Trophoblast cell (in vitro differentiated cells and primary cell): ENCODE results near the gene CDK3.

ENCODE experiments used
- DNase-seq, 2 donors: peaks; one replicate each; pipeline ENCODE4 v3.0.0-alpha.2; 2016
- H2AFZ ChIP-seq: 2 replicates; pipeline ENCODE4 v1.6.1; 2013; ENCODE audit warnings: low read length, moderate library complexity, mild to moderate bottlenecking; ENCODE audit not compliant: insufficient read depth, poor library complexity
- H2AK5ac ChIP-seq: 2 replicates; pipeline ENCODE4 v1.6.1; 2013; ENCODE audit warnings: mild to moderate bottlenecking, low read length
- H2BK120ac ChIP-seq: 2 replicates; pipeline ENCODE4 v1.6.1; 2013; ENCODE audit warnings: low read length, mild to moderate bottlenecking, moderate library complexity; ENCODE audit not compliant: insufficient read depth, poor library complexity
- H2BK12ac ChIP-seq: 2 replicates; pipeline ENCODE4 v1.6.1; 2013; ENCODE audit warnings: mild to moderate bottlenecking, low read length, moderate library complexity
- H2BK5ac ChIP-seq: 2 replicates; pipeline ENCODE4 v1.6.1; 2013; ENCODE audit warnings: low read length, low read depth, moderate library complexity, mild to moderate bottlenecking; ENCODE audit not compliant: poor library complexity
- H3K14ac ChIP-seq: 2 replicates; pipeline ENCODE4 v1.6.1; 2013; ENCODE audit warnings: mild to moderate bottlenecking, low read length
- H3K18ac ChIP-seq: 2 replicates; pipeline ENCODE4 v1.6.1; 2013; ENCODE audit warnings: mild to moderate bottlenecking, low read length
- H3K23ac ChIP-seq: 2 replicates; pipeline ENCODE4 v1.6.1; 2013; ENCODE audit warnings: low read length
- H3K27ac ChIP-seq: 2 replicates; pipeline ENCODE4 v1.5.1; 2013; ENCODE audit warnings: low read depth, mild to moderate bottlenecking, inconsistent platforms, low read length, moderate library complexity
- H3K27me3 ChIP-seq: 2 replicates; pipeline ENCODE4 v1.6.1; 2013; ENCODE audit warnings: inconsistent platforms, mild to moderate bottlenecking, low read length, moderate library complexity; ENCODE audit not compliant: insufficient read depth
- H3K36me3 ChIP-seq, 2 experiments: 1 replicate in 1 of 2; 2 replicates in 1 of 2; pipeline ENCODE4 v1.6.1; 2013; ENCODE audit warnings: low read length in 2 of 2, mild to moderate bottlenecking in 2 of 2, moderate library complexity in 1 of 2; ENCODE audit not compliant: insufficient read depth in 2 of 2, control insufficient read depth in 1 of 2
- H3K4ac ChIP-seq: 2 replicates; pipeline ENCODE4 v1.6.1; 2013; ENCODE audit warnings: low read depth, mild to moderate bottlenecking, low read length, moderate library complexity
- H3K4me1 ChIP-seq, 2 experiments: 1 replicate in 1 of 2; 2 replicates in 1 of 2; pipeline ENCODE4 v1.6.1; 2013; ENCODE audit warnings: low read length in 2 of 2, mild to moderate bottlenecking in 2 of 2, moderate library complexity in 1 of 2; ENCODE audit not compliant: insufficient read depth in 2 of 2, control insufficient read depth in 1 of 2
- H3K4me2 ChIP-seq: 2 replicates; pipeline ENCODE4 v1.6.1; 2013; ENCODE audit warnings: inconsistent platforms, mild to moderate bottlenecking, low read length, moderate library complexity
- H3K4me3 ChIP-seq: 2 replicates; pipeline ENCODE4 v1.5.1; 2013; ENCODE audit warnings: mild to moderate bottlenecking, low read depth, low read length, inconsistent platforms
- H3K79me1 ChIP-seq: one replicate; pipeline ENCODE4 v1.6.1; 2013; ENCODE audit warnings: low read length
- H3K79me2 ChIP-seq: 2 replicates; pipeline ENCODE4 v1.6.1; 2013; ENCODE audit warnings: low read length, mild to moderate bottlenecking; ENCODE audit not compliant: control insufficient read depth, insufficient read depth, poor library complexity
- H3K9ac ChIP-seq: 2 replicates; pipeline ENCODE4 v1.6.1; 2013; ENCODE audit warnings: mild to moderate bottlenecking, low read length
- H3K9me3 ChIP-seq: 2 replicates; pipeline ENCODE4 v1.6.1; 2013; ENCODE audit warnings: low read depth, mild to moderate bottlenecking, control low read depth, inconsistent platforms, low read length; ENCODE audit not compliant: insufficient read depth
- H4K12ac ChIP-seq: 2 replicates; pipeline ENCODE4 v1.6.1; 2013; ENCODE audit warnings: low read depth, mild to moderate bottlenecking, low read length, moderate library complexity
- H4K8ac ChIP-seq: 2 replicates; pipeline ENCODE4 v1.6.1; 2013; ENCODE audit warnings: low read depth, mild to moderate bottlenecking, low read length, moderate library complexity
- H4K91ac ChIP-seq: one replicate; pipeline ENCODE4 v1.6.1; 2013; ENCODE audit warnings: low read depth, mild to moderate bottlenecking, low read length, moderate library complexity
- WGBS: extraction: QIAGEN DNeasy Blood & Tissue Kit; methylation state at CpG from one replicate; pipeline ENCODE4 v1.1.7; 2013; ENCODE audit warnings: missing lambda C conversion rate; ENCODE audit not compliant: insufficient read length, insufficient coverage; ENCODE audit errors: extremely low coverage; 5-methylcytosine and 5-hydroxymethylcytosine counted together

The CDK3 gene

DNA sequence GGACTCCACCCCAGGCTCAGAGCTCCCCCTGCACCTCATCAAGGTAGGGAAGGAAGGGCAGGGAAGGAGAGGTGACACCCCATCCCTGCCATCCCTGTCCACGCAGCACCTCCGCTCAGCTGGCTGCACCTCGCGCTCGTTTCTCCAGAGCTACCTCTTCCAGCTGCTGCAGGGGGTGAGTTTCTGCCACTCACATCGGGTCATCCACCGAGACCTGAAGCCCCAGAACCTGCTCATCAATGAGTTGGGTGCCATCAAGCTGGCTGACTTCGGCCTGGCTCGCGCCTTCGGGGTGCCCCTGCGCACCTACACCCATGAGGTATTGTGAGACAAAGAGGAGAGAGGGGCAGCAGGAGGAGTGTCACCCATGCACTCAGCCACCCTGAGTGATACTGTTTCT, 1.4 kb downstream of the CDK3 start:
- WGBS: no CpG with 5 or more reads among the region's 12 CpGs
- H3K9me3 ChIP-seq: peaks cover 10% of the 10 kb centered on the region

DNA sequence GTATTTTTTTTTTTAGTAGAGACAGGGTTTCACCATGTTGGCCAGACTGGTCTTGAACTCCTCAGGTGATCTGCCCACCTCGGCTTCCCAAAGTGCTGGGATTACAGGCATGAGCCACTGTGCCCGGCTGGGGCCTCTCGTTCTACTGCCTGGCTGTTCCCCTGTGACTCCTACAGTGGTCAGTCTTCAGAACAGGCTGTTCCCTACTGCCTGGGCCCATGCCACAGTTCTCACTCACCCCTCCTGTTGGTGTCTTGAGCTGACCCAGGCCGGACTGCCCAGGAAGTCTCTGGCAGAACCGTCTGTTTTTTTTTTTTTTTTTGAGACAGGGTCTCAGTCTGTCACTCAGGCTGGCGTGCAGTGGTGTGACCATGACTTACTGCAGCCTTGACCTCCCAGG, 3.3 kb downstream of the CDK3 start:
- H2BK5ac ChIP-seq: no peak overlapping the region
- peaks cover 6% of the 10 kb centered on the region in 2 experiments for H3K4me1 ChIP-seq
- H3K4me3 ChIP-seq: no peak overlapping the region
- no peak overlapping the region for H4K8ac ChIP-seq
- H3K27ac ChIP-seq: no peak overlapping the region
- no peak overlapping the region for H3K4me2 ChIP-seq
- H2AFZ ChIP-seq: no peak overlapping the region
- H3K27me3 ChIP-seq: no peaks in the 10 kb centered on the region
- no peak for DNase-seq
- H2BK12ac ChIP-seq: no peak overlapping the region
- no CpG with 5 or more reads among the region's 6 CpGs for WGBS
- H2BK120ac ChIP-seq: no peak overlapping the region
- H3K18ac ChIP-seq: no peak overlapping the region
- H3K36me3 ChIP-seq: peaks cover 15 to 30% of the 10 kb centered on the region in 2 experiments
- H3K79me1 ChIP-seq: peaks cover 1% of the 10 kb centered on the region
- peaks cover 10% of the 10 kb centered on the region for H3K9me3 ChIP-seq
- no peak overlapping the region for H2AK5ac ChIP-seq
- no peak overlapping the region for H3K4ac ChIP-seq
- no peak overlapping the region for H3K9ac ChIP-seq
- no peaks in the 10 kb centered on the region for H3K79me2 ChIP-seq
- no peak overlapping the region for H4K91ac ChIP-seq
- no peak overlapping the region for H3K23ac ChIP-seq
- H4K12ac ChIP-seq: no peak overlapping the region
- H3K14ac ChIP-seq: no peak overlapping the region

More for the DNA sequence above, 1.4 kb downstream of the CDK3 start:
- no peak overlapping the region for H2AK5ac ChIP-seq
- H3K23ac ChIP-seq: no peak overlapping the region
- H2BK120ac ChIP-seq: no peak overlapping the region
- H3K36me3 ChIP-seq: peaks cover 15 to 30% of the 10 kb centered on the region in 2 experiments
- no peak overlapping the region for H4K12ac ChIP-seq
- no peak overlapping the region for H3K4ac ChIP-seq
- H3K9ac ChIP-seq: no peak overlapping the region
- no peak overlapping the region for H3K4me2 ChIP-seq
- no peak overlapping the region for H4K8ac ChIP-seq
- H3K14ac ChIP-seq: no peak overlapping the region
- H3K4me1 ChIP-seq: peaks cover 13 to 16% of the 10 kb centered on the region in 2 experiments
- H3K27me3 ChIP-seq: no peaks in the 10 kb centered on the region
- peaks cover 8% of the 10 kb centered on the region for H3K79me1 ChIP-seq
- H3K79me2 ChIP-seq: no peaks in the 10 kb centered on the region
- DNase-seq: no peak
- H3K18ac ChIP-seq: no peak overlapping the region
- H4K91ac ChIP-seq: no peak overlapping the region
- H2BK12ac ChIP-seq: no peak overlapping the region
- H3K27ac ChIP-seq: no peak overlapping the region
- H2AFZ ChIP-seq: no peak overlapping the region
- H3K4me3 ChIP-seq: no peak overlapping the region
- no peak overlapping the region for H2BK5ac ChIP-seq

DNA sequence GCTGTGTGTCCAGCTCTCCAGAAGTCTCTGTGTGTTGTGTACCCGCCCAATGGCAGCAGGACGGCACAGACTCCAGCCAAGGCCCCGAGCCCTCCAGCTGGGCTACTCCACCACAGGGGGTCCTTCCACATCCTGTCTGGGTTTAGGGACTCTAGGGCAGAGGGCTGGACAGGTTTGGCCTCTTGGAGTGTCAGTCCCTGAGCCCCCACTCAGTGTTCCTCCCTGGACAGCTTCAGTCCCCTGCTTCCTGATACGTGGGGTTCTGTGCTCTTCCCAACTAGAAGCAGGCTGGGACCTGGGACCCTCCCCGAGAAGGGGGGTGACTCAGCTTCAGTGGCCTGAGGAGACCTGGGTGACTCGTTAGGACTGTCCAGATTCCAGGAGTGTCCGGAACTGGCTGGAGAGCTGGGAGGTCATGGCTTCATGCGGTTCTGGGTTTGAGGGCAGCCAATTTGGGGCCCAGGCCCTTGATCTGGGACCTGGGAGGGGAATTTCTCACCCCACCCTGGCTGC, 4.2 kb downstream of the CDK3 start:
- H4K8ac ChIP-seq: no peak overlapping the region
- H3K9me3 ChIP-seq: peaks cover 12% of the 10 kb centered on the region
- H4K12ac ChIP-seq: no peak overlapping the region
- H3K4me2 ChIP-seq: no peak overlapping the region
- no peak overlapping the region for H2AK5ac ChIP-seq
- no peak overlapping the region for H2AFZ ChIP-seq
- no peaks in the 10 kb centered on the region for H3K79me2 ChIP-seq
- no peak overlapping the region for H2BK120ac ChIP-seq
- DNase-seq: peak in 1 of 2 donors; percentile 61
- H4K91ac ChIP-seq: no peak overlapping the region
- no peak overlapping the region for H2BK5ac ChIP-seq
- H3K4ac ChIP-seq: no peak overlapping the region
- H3K79me1 ChIP-seq: no peaks in the 10 kb centered on the region
- H3K23ac ChIP-seq: no peak overlapping the region
- H3K27me3 ChIP-seq: no peaks in the 10 kb centered on the region
- no peak overlapping the region for H2BK12ac ChIP-seq
- H3K27ac ChIP-seq: no peak overlapping the region
- peaks cover 4 to 5% of the 10 kb centered on the region in 2 experiments for H3K4me1 ChIP-seq
- peaks cover 15 to 30% of the 10 kb centered on the region in 2 experiments for H3K36me3 ChIP-seq
- no peak overlapping the region for H3K9ac ChIP-seq
- no CpG with 5 or more reads among the region's 8 CpGs for WGBS
- no peak overlapping the region for H3K4me3 ChIP-seq
- no peak overlapping the region for H3K18ac ChIP-seq
- H3K14ac ChIP-seq: no peak overlapping the region

DNA sequence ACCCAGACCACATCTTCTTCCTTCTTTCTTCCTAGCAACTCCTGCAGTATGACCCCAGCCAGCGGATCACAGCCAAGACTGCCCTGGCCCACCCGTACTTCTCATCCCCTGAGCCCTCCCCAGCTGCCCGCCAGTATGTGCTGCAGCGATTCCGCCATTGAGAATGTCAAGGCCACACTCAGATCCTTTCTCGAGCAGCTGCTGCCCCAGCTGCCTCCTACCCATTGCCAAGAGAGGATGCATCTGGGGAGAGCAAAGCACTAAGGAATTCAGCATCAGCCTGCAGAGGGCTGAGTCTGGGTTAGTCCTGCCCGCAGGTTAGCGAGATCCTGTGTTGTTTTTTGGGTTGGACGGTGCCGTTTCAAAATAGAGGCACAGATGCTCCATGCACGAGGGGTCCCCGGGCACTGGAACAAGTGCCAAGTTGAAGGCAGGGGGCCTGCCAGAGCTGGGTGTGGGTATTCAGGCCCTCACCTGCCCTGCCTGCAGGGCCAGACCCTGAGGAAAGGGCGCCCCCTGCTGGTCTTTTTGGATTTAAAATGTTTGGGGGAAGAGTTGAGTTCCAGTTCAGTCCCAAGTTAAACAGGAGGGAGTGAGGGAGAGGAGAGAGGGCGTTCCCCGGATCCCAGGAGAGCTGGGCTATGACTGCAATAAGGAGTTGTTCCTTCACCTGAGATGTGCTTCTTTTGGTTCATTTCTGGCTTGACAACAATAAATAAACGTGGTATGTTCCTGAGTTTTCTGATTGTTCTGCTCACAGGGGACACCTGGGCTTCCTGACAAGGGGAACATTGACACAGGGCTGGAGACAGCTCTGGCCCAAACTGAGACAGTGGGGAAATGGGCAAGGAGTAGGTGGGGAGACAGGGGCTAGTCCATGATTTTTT, 4.9 kb downstream of the CDK3 start:
- H2BK120ac ChIP-seq: no peak overlapping the region
- H2AK5ac ChIP-seq: no peak overlapping the region
- H3K18ac ChIP-seq: no peak overlapping the region
- no CpG with 5 or more reads among the region's 16 CpGs for WGBS
- H3K36me3 ChIP-seq: peaks cover 15 to 30% of the 10 kb centered on the region in 2 experiments
- no peak overlapping the region for H3K4ac ChIP-seq
- no peak overlapping the region for H3K9ac ChIP-seq
- no peak overlapping the region for H2AFZ ChIP-seq
- no peak overlapping the region for H2BK12ac ChIP-seq
- no peaks in the 10 kb centered on the region for H3K79me1 ChIP-seq
- H3K23ac ChIP-seq: no peak overlapping the region
- no peaks in the 10 kb centered on the region for H3K27me3 ChIP-seq
- H3K4me3 ChIP-seq: no peak overlapping the region
- no peaks in the 10 kb centered on the region for H3K4me1 ChIP-seq
- no peak overlapping the region for H3K4me2 ChIP-seq
- H4K12ac ChIP-seq: no peak overlapping the region
- H3K14ac ChIP-seq: no peak overlapping the region
- peaks cover 10% of the 10 kb centered on the region for H3K9me3 ChIP-seq
- H4K8ac ChIP-seq: no peak overlapping the region
- H3K27ac ChIP-seq: no peak overlapping the region
- no peak overlapping the region for H4K91ac ChIP-seq
- no peaks in the 10 kb centered on the region for H3K79me2 ChIP-seq
- DNase-seq: peak; percentile 76 to 96
- no peak overlapping the region for H2BK5ac ChIP-seq
